ENCODE data around the gene GPC4.

The GPC4 gene

GRCh38 chrX:133306316-133306715 is 109.0 kb downstream of the GPC4 start:
- no peak for DNase-seq (ENCODE audit: extremely low read depth, low read depth)

DNA sequence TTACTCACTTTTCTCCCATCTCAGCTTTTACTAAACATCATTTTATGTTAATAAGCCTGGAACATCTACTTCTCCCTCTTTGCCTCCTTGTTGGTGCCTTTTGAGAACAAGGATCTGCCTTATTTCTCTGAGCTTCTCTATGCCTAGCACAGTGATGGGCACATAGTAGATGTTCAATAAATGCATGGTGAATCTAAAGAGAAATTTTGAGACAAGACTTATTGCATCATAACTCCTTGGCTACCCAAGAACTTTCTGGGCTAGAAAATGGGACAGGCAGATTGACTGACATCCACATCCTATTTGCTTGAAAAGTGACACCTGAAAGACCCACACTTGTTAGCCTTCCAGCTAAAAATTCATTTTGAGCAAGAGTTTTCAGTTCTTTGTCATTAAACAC is 109.9 kb downstream of the GPC4 start:
- TF ChIP-seq, protein P1, sequence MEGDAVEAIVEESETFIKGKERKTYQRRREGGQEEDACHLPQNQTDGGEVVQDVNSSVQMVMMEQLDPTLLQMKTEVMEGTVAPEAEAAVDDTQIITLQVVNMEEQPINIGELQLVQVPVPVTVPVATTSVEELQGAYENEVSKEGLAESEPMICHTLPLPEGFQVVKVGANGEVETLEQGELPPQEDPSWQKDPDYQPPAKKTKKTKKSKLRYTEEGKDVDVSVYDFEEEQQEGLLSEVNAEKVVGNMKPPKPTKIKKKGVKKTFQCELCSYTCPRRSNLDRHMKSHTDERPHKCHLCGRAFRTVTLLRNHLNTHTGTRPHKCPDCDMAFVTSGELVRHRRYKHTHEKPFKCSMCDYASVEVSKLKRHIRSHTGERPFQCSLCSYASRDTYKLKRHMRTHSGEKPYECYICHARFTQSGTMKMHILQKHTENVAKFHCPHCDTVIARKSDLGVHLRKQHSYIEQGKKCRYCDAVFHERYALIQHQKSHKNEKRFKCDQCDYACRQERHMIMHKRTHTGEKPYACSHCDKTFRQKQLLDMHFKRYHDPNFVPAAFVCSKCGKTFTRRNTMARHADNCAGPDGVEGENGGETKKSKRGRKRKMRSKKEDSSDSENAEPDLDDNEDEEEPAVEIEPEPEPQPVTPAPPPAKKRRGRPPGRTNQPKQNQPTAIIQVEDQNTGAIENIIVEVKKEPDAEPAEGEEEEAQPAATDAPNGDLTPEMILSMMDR (IDR thresholded peaks at IDR 0.05; ENCODE audit: low read depth, low read length) = no peak

More at GRCh38 chrX:133306316-133306715, 109.0 kb downstream of the GPC4 start:
- TF ChIP-seq, protein P1 (IDR thresholded peaks at IDR 0.05; ENCODE audit: low read depth, low read length) = no peak

GRCh38 chrX:133302775-133303445 is 112.4 kb downstream of the GPC4 start:
- TF ChIP-seq, protein P1 (IDR thresholded peaks at IDR 0.05; ENCODE audit: low read depth, low read length) = no peak

More for the DNA sequence above, 109.9 kb downstream of the GPC4 start:
- DNase-seq (ENCODE audit: extremely low read depth, low read depth) = no peak

DNA sequence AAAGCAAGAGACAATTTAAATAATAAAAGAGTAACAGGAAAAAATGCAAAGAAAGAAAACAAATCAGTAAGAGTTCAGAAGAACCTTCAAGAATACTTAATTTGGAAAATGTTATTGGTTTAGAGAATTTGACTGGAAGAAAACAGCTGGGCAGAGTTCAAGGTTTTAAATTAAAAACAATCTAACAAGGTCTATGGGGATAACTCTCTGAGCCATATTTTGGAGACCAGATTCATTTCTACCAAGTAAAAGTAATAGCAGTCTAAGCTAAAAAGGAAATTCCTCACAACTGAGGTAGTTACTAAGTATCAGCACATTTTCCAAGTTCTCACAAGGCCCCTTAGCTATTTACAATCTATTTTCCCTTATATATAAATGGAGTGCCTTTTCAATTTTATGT is 114.7 kb downstream of the GPC4 start:
- DNase-seq (ENCODE audit: extremely low read depth, low read depth) = no peak
- TF ChIP-seq, protein P1 (IDR thresholded peaks at IDR 0.05; ENCODE audit: low read depth, low read length) = no peak

More at GRCh38 chrX:133302775-133303445, 112.4 kb downstream of the GPC4 start:
- no peak for DNase-seq (ENCODE audit: extremely low read depth, low read depth)

- TF ChIP-seq, protein P1 (IDR thresholded peaks at IDR 0.05; ENCODE audit: low read depth, low read length) = no peak
- no peak for DNase-seq (ENCODE audit: extremely low read depth, low read depth)
These were observed 118.0 kb downstream of the GPC4 start for GRCh38 chrX:133297284-133297683.

DNA sequence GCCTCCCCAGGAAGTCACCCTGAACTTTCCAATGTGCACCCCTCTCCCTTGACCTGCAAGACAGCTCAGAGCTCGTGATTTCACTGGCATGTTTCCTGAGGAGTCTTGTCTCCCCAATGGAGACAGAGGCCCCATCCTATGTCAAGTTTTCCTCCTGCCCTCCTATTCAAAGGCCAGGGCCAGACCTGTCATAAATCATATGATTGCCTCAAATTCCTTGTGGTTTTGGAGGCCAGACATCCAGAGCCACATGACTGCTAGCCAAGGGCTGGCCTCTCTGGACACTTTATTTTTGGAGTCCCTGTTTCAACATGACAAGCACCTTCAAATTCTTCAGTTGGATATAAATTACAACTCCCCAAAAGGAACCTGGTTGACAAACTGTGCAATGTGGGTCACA is 121.2 kb downstream of the GPC4 start:
- DNase-seq (ENCODE audit: extremely low read depth, low read depth) = no peak
- TF ChIP-seq, protein P1 (IDR thresholded peaks at IDR 0.05; ENCODE audit: low read depth, low read length) = no peak

GRCh38 chrX:133290076-133290475 is 125.2 kb downstream of the GPC4 start:
- no peak for DNase-seq (ENCODE audit: extremely low read depth, low read depth)
- TF ChIP-seq, protein P1 (IDR thresholded peaks at IDR 0.05; ENCODE audit: low read depth, low read length) = no peak
